Urinary bladder (tissue), 4 donors: ENCODE data around the gene SSX2IP. TPM values are rescaled to one million over a fixed set of nuclear protein-coding genes. Genes with fewer than 3 reads are reported as not detected.

Source experiments
- DNase-seq: peaks from one replicate; pipeline ENCODE4 v3.0.0-alpha.2; 2015; ENCODE audit errors: extremely low spot score
- H3K27ac ChIP-seq: one replicate; pipeline ENCODE4 v1.5.1; 2013; ENCODE audit warnings: low read depth, mild to moderate bottlenecking, moderate library complexity
- H3K36me3 ChIP-seq: one replicate; pipeline ENCODE4 v1.6.1; 2013; ENCODE audit warnings: mild to moderate bottlenecking, moderate library complexity; ENCODE audit not compliant: insufficient read depth
- H3K4me1 ChIP-seq: one replicate; pipeline ENCODE4 v1.6.1; 2013; ENCODE audit warnings: mild to moderate bottlenecking, moderate library complexity; ENCODE audit not compliant: insufficient read depth
- H3K4me3 ChIP-seq: one replicate; pipeline ENCODE4 v1.5.1; 2013; ENCODE audit warnings: low read depth, low read length
- WGBS: extraction: QIAGEN DNeasy Blood & Tissue Kit; methylation state at CpG from one replicate; pipeline ENCODE4 v1.1.7; 2013; 5-methylcytosine and 5-hydroxymethylcytosine counted together
- polyA plus RNA-seq: library from polyadenylated mRNA; stranded (reverse); fragments of 200-250 nt; gene quantifications from one replicate; pipeline ENCODE4 v1.2.3, GENCODE V29; 2013
- total RNA-seq: library from RNA; depleted of rRNA; stranded (reverse); fragments of >200 nt; gene quantifications from one replicate; pipeline ENCODE4 v1.2.3, GENCODE V29; 2014
- donor health status: healthy with polysubstance abuse.
- donor health status: healthy.

Gene SSX2IP
- total and polyA plus RNA-seq, 2 donors, result 8.2 to 33.3 TPM

DNA sequence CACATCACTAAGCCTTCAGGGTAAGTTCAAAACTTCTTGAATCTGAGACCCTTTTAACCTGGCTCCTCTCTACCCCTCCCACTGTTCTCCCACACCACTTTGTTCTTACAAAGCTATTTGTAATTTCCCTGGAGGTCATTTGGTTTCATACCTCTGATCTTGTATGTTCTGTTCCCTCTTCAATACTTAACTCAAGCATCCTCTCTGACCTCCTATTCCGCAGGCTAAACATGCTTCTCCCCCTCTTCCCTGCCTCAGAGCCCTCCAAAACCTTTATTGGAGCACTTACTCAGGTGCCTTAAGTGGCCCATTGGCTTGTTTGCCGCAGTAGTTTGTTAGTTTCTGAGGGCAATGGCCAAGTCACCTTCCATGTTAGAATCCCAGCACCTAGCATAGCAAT is 54.8 kb downstream of the SSX2IP start:
- 87% methylated on average over 2 of the region's 2 CpGs for WGBS
- no peak for DNase-seq
- Histone ChIP-seq H3K36me3 (no peaks in the 10 kb centered on the region), H3K4me3 (no peak overlapping the region), H3K27ac (no peak overlapping the region), H3K4me1 (no peaks in the 10 kb centered on the region)

- no peak for DNase-seq
- H3K36me3 ChIP-seq, result no peaks in the 10 kb centered on the region
- WGBS, result 55% methylated on average over 5 of the region's 5 CpGs
- no peaks in the 10 kb centered on the region for H3K4me1 ChIP-seq
- no peak overlapping the region for H3K27ac ChIP-seq
- H3K4me3 ChIP-seq, result no peak overlapping the region
Observed at GRCh38 chr1:84634536-84635205, 55.6 kb downstream of the SSX2IP start.

DNA sequence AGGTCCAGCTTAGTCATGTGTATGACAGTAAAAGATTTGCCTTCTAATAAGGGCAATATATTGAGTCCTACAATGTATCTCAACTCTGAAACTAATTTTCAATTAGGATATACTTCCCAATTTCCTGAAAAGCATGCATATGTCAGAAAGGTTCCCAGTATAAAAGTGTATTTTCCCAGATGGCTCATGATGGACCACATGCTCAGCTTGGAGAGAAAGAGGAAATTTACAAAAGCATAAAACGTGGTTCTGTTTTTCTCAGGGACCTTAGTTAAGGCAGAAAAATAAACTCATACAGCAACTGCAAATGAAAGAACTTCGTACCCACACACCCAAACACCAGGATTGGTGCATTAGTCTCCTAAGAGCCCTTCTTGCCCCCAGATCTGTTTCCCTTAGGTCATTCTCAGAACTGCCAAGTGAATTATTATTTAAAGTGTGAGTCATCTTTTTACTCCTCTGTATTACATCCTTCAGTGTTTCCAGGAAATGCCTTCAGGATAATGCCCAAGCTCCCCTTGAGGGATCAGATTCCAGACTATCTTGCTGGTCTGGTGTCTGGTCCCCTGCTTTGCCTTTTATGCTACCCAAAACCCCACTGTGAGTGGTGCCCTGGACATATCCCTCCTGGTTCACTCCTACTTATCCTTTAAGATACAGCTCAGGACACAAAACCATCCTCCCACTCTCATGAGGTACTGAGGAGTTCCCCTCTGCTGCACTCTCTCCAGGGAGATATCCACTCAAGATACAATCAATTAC is 57.4 kb downstream of the SSX2IP start:
- Histone ChIP-seq H3K36me3 (no peaks in the 10 kb centered on the region), H3K4me1 (no peaks in the 10 kb centered on the region), H3K4me3 (no peak overlapping the region), H3K27ac (no peak overlapping the region)
- WGBS, result 51% methylated on average over 2 of the region's 2 CpGs
- no peak for DNase-seq

DNA sequence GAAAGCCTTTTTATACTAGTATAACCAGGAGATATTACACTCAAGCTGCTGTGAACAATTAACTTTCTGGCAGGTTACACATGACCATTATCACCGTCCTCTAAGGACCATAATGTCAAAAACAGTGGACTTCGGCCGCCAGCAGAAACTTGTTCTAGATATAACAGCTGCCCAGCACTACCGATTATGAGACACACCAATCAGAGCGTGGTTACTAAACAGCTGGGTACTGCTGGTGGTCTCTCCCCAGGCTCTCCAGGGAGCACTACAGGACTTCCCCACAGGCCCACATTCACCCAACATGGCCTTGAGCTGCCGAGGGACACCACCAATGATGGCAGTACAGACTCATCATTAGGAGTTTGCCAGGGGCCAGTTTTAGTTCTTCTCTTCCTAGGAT is 58.1 kb downstream of the SSX2IP start:
- 75% methylated on average over 6 of the region's 6 CpGs for WGBS
- H3K36me3 ChIP-seq, result no peaks in the 10 kb centered on the region
- H3K4me1 ChIP-seq, result no peaks in the 10 kb centered on the region
- H3K4me3 ChIP-seq, result no peak overlapping the region
- DNase-seq, result no peak
- H3K27ac ChIP-seq, result no peak overlapping the region

DNA sequence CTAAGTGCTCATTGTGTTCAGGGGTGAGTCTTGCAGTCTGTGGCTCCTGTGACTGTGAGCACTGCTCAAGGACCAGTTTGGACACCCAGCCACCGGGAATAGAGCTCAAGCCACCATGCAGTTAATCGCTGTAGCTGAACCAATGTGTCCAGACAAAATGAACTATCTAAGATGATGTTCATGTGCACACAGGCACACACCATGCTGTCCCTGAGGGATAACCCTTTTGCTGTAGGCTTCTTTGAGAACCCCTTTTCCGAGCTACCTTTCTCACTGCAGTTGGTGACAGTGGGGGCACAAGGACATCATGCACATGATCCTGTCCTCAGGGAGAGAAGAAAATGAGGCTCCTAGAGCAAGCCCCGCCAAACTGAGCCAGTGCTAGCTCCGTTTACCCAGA is 65.4 kb downstream of the SSX2IP start:
- 92% methylated on average over 5 of the region's 5 CpGs for WGBS
- no peak overlapping the region for H3K4me3 ChIP-seq
- no peak overlapping the region for H3K27ac ChIP-seq
- no peak for DNase-seq
- H3K4me1 ChIP-seq, result no peaks in the 10 kb centered on the region
- no peaks in the 10 kb centered on the region for H3K36me3 ChIP-seq

GRCh38 chr1:84621553-84621952 is 68.7 kb downstream of the SSX2IP start:
- WGBS, result 86% methylated on average over 14 of the region's 14 CpGs
- no peak for DNase-seq
- no peak overlapping the region for H3K27ac ChIP-seq
- H3K4me3 ChIP-seq, result no peak overlapping the region
- no peaks in the 10 kb centered on the region for H3K36me3 ChIP-seq
- no peaks in the 10 kb centered on the region for H3K4me1 ChIP-seq

GRCh38 chr1:84620720-84621313 is 69.4 kb downstream of the SSX2IP start:
- Histone ChIP-seq H3K27ac (no peak overlapping the region), H3K36me3 (no peaks in the 10 kb centered on the region), H3K4me1 (no peaks in the 10 kb centered on the region), H3K4me3 (peak overlapping the region; percentile 55)
- 1% methylated on average over 46 of the region's 46 CpGs for WGBS
- peak; percentile 50 for DNase-seq

DNA sequence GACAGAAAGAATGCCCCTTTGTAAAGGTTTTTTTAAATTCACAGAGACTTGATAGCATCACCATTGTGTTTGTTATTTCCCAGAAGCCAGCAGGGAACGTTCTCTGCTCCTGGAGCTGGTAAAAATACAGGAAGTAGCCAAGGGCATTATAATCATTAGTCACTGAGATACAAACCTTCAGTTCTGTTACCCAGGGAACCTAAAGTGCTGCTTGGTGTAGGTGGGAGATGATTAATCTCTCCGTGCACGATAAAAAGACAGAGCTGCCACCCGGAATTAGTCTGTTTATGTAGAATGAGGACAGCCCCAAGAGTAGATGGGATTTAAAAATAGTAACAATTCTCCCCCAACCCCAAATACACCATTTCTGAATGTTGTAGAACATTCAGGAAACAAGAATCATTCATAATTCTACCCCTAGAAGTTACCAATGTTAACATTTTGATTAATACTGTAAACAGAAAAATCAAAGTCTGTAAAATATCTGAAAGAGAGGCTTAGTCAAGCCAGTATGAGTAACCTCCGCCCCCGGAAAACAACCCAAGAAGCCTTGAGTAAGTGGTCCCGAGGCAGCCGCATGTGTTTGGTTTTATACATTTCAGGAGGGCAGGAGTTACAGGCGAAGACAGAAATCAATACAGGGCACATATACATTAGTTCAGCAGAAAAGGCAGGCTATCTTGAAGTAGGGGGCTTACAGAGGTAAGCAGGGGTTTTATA is 70.7 kb downstream of the SSX2IP start:
- no peak overlapping the region for H3K27ac ChIP-seq
- whole genome bisulfite sequencing, result 52% methylated on average over 9 of the region's 9 CpGs
- DNase-seq, result peak; percentile 8

DNA sequence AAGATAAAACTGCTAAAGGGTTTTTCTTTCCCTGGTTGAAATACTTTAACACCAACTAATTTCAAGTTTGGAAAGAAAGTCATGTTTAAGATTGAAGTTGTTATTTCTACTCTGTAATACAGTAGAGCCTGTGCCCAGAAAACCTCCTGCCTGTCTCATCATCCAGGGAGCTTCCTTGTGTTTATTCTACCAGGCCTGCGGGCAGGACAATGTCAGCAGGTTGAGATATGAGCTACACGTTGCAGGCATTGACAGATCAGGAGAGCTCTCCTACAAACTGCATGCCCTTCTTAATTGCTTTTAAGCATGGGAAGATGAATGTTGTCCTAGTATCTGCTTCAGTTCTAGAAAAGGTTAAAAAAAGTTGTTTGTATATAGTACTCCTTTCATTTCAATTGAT is 72.9 kb downstream of the SSX2IP start:
- no peaks in the 10 kb centered on the region for H3K4me1 ChIP-seq
- H3K27ac ChIP-seq, result no peak overlapping the region
- no peak overlapping the region for H3K4me3 ChIP-seq
- 35% methylated on average over 2 of the region's 2 CpGs for WGBS
- DNase-seq, result no peak
- H3K36me3 ChIP-seq, result no peaks in the 10 kb centered on the region

More for the DNA sequence above, 70.7 kb downstream of the SSX2IP start:
- Histone ChIP-seq H3K4me3 (no peak overlapping the region), H3K36me3 (no peaks in the 10 kb centered on the region), H3K4me1 (no peaks in the 10 kb centered on the region)

- no peak for DNase-seq
- H3K4me1 ChIP-seq, result no peaks in the 10 kb centered on the region
- no peak overlapping the region for H3K27ac ChIP-seq
- no peak overlapping the region for H3K4me3 ChIP-seq
- WGBS, result 86% methylated on average over 1 of the region's 1 CpG
- H3K36me3 ChIP-seq, result no peaks in the 10 kb centered on the region
Observed at GRCh38 chr1:84615790-84616189, 74.5 kb downstream of the SSX2IP start.

GRCh38 chr1:84613887-84614286 is 76.4 kb downstream of the SSX2IP start:
- Histone ChIP-seq H3K4me1 (no peaks in the 10 kb centered on the region), H3K36me3 (no peaks in the 10 kb centered on the region), H3K4me3 (no peak overlapping the region), H3K27ac (no peak overlapping the region)
- no peak for DNase-seq
- WGBS, result 84% methylated on average over 2 of the region's 2 CpGs

- no peaks in the 10 kb centered on the region for H3K36me3 ChIP-seq
- WGBS, result 68% methylated on average over 2 of the region's 2 CpGs
Observed at GRCh38 chr1:84613026-84613425, 77.2 kb downstream of the SSX2IP start.

DNA sequence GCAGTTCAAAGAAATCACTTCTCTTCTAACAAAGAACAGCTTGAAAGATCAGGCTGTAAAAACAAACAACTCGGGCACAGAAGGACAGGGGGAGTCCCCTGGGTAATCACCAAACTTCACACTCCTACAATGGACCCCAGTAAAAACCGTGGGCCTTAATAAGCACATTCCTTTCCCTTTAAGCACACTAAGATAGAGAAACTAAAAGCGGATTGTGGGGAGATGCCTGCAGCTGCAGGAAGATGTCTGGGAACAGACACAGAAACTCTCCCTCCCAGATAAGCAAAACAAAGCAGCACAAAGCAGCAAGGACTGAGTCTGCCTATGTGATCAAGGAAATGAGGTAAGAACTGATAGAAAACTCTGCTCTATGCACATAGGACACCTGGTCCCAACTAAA is 78.5 kb downstream of the SSX2IP start:
- H3K27ac ChIP-seq, result no peak overlapping the region
- H3K36me3 ChIP-seq, result no peaks in the 10 kb centered on the region
- WGBS, result 14% methylated on average over 3 of the region's 3 CpGs
- no peak overlapping the region for H3K4me3 ChIP-seq
- DNase-seq, result no peak
- H3K4me1 ChIP-seq, result no peaks in the 10 kb centered on the region

More at GRCh38 chr1:84613026-84613425, 77.2 kb downstream of the SSX2IP start:
- no peak for DNase-seq
- H3K4me3 ChIP-seq, result no peak overlapping the region
- no peaks in the 10 kb centered on the region for H3K4me1 ChIP-seq
- no peak overlapping the region for H3K27ac ChIP-seq
